ENCODE results near the gene CEP112.

Gene CEP112

DNA sequence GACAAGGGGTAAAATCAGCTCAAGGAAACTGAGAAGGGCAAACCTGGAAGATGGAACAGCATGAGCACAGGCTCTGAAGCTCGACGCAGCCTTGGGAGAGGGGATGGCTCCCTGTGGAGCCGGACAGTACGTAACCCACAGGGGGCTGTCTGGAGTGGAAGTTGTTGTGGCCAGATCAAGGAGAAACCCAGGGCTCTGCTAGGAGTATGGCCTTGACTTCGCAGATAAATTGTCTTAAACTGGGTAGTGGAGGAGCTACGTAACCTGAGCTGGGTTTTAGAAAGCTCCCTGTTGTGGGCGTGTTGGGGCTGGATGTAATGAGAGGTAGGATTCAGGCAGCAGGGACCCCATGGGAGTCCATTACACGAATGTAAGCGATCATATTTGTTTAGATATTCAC lies 605.0 kb downstream of the CEP112 start:
- no peak for DNase-seq

Data from RPMI8226 (cell line).